ENCODE data around the gene MED29. TPM values are rescaled to one million over a fixed set of nuclear protein-coding genes. Genes with fewer than 3 reads are reported as not detected.

Gene MED29
- total RNA-seq, 1 experiment from 2014 or later, result 47.3 TPM

- DNase-seq (ENCODE audit: low read depth), result peak; percentile 89
Observed at GRCh38 chr19:39397360-39398296, 6.5 kb downstream of the MED29 start.

GRCh38 chr19:39398297-39398864 lies 7.2 kb downstream of the MED29 start:
- peak; percentile 78 for DNase-seq (ENCODE audit: low read depth)

DNA sequence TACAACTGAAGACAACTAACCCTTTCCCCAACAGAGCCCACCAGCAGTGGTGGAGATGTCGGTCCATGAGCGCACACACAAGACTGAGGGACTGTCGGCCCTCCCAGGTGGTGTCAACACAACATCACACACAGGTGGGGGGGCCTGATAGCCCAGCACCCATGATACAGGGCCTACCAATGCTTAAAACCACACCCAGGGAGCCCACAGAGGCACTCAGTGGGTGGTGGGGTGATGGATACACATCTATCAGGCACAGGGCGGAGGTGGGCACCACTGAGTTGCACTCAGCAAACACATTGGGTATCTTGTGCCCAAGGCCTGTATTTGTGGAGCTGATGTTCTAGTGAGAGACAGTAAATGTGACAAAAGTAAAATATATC lies 8.5 kb downstream of the MED29 start:
- no peak for DNase-seq (ENCODE audit: low read depth)

GRCh38 chr19:39400061-39400460 lies 8.9 kb downstream of the MED29 start:
- no peak for DNase-seq (ENCODE audit: low read depth)

GRCh38 chr19:39401070-39401548 lies 9.9 kb downstream of the MED29 start:
- DNase-seq (ENCODE audit: low read depth), result no peak

DNA sequence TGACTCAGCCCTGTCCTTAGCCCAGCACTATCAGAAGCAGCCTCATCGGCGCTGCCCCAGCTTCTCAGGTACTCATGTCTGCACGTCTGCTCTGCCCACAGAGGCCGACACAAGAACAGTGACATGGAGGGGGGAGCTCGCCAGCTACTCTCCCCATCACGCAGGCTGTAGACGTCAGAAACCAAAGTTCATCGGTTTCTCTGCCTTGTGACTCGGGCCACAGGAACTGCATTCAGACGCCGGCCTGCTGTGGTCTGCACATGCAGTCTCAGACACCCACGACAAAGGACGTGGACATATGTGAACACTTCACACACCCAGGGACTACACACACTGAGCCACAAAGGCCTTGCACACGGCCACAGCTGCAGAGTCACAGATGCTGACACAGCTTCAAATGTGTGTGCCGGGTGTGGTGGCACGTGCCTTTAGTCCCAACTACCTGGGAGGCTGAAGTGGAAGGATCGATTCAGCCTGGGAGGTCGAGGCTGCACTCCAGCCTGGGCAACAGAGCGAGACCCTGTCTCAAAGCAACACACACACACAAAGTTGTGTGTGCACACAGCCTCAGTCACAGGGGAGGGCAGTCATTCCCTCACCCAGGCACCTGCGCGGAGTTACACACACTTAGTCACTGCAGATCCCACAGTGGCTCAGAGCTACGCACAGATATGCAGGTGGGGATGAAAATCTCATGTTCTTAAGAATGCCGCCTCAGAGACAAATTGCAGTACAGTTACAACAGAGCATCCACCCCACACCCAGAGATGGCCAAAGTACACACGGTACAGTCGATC lies 10.6 kb downstream of the MED29 start:
- peak; percentile 61 for DNase-seq (ENCODE audit: low read depth)

- DNase-seq (ENCODE audit: low read depth), result peak; percentile 78
Observed at GRCh38 chr19:39402346-39403300, 11.4 kb downstream of the MED29 start.

DNA sequence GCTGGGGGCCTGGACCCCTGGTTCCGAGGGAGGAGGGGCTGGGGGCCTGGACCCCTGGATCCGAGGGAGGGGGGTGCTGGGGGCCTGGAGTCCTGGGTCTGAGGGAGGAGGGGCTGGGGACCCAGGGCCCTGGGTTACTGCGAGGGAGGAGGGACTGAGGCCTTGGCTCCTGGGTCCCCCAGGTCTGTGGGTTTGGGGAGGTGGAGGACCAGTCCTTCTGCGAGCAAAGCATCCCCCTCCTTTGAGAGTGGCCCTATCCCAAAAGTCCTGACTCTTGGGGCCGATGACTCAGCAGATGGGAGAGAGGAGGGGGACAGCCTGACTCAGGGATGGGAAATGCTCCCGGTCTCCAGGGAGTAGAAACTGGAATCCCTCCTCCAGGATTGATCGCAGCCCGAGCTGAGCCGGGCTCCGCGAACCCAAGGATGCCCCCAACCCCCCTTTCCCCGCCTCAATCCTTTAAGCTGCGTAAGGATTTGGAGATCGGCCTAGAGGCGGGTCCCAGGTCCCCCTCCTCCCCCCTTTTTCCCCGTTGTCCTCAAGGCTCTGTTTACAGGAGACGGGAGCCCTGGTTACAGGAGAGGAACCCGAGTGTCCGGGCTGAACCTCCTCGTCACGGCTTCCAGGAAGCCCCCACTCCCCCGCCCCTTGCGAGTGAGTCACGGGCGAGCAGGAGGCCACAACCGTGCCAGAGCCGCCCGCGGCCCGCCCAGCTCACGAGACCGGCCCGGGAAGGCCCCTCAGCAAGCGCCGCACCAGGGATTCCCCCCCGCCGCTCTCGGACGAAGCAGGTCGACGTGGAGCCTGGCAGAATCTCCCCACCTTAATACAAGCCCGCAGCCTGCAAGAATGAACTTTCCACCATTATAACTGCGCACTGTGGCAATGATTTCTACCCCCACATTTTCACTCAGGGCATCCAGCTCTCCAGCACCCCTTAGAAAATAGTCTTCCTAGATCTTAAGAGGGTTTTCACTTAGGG lies 12.4 kb downstream of the MED29 start:
- DNase-seq (ENCODE audit: low read depth), result peak; percentile 97

DNA sequence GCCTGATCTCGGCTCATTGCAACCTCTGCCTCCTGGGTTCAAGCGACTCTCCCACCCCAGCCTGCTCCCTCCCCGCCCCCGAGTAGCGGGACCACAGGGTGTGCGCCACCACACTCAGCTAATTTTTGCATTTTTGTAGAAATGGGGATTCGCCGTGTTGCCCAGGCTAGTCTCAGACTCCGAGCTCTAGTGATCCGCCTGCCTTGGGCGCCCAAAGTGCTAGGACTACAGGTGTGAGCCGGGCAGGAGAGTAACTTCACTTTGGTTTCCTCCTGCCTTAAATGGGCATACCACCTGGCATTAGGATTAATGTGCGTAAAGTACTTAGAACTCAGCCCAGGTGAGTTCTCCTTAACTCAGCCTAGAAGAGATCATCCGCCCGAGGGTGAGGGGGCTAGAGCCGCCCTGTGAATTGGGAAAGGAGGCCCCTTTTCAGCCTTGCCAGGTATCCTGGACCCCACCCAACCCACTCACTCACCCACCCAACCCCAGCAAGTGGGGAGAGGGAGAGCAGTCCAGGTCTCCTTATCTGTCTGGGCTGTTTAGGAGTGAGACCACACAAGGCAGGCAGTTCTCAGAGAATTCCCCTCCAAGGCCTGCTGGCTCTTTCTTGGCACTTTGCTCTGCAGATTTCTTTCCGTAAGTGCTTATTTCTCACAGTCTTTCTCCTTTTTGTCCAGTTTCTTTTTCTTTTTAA lies 14.2 kb downstream of the MED29 start:
- DNase-seq (ENCODE audit: low read depth), result no peak

DNA sequence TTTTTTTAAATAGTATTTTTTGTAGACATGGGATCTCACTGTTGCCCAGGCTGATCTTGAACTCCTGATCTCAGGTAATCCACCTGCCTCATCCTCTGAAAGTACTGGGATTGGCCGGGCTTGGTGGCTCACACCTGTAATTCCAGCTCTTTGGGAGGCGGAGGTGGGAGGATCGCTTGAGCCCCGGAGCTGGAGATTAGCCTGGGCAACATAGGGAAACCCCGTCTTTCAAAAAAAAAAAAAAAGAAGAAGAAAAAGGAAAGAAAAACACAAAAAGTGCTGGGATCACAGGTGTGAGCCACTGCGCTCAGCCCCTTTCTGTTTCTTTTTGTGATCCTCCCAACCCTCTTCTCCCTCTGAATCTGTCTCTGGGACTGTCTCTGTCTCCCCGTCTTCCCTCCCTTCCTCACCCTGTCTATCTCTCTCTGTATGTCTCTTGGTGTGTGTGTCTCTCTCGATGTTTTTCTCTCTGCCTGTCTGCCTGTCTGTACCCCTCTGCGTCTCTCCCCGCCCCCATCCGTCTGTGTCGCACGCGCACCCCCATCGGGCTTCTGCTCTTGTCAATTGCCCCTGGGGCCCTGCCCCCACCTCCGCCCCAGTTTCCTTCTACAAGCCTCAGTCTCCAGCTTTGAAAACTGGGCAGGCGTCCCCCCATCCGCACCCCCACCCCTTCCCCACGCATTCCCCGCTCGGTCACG lies 14.9 kb downstream of the MED29 start:
- DNase-seq (ENCODE audit: low read depth), result peak; percentile 21

- DNase-seq (ENCODE audit: low read depth), result peak; percentile 64
Observed at GRCh38 chr19:39406656-39407409, 15.7 kb downstream of the MED29 start, which contains the start of gene ZFP36. Gene ZFP36, plus strand, starts transcription at chr19:39406847. Its CDS starts 58 bp downstream, at chr19:39406905.

DNA sequence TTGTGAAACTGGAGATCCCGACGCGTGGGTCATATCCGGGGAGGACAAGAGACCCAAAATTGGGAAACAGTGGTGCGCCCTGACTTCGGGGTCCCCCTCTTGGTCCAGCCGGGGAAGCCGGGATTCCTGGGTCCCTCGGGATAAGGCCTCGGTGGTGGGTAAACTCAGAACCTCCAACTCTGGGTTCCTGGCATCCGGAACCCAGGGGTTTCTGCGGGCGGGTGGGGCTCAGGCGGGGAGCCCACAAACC lies 16.2 kb downstream of the MED29 start:
- no peak for DNase-seq (ENCODE audit: low read depth)

GRCh38 chr19:39407660-39408391 lies 16.6 kb downstream of the MED29 start:
- DNase-seq (ENCODE audit: low read depth), result no peak

GRCh38 chr19:39408392-39409207 lies 17.4 kb downstream of the MED29 start:
- no peak for DNase-seq (ENCODE audit: low read depth)

DNA sequence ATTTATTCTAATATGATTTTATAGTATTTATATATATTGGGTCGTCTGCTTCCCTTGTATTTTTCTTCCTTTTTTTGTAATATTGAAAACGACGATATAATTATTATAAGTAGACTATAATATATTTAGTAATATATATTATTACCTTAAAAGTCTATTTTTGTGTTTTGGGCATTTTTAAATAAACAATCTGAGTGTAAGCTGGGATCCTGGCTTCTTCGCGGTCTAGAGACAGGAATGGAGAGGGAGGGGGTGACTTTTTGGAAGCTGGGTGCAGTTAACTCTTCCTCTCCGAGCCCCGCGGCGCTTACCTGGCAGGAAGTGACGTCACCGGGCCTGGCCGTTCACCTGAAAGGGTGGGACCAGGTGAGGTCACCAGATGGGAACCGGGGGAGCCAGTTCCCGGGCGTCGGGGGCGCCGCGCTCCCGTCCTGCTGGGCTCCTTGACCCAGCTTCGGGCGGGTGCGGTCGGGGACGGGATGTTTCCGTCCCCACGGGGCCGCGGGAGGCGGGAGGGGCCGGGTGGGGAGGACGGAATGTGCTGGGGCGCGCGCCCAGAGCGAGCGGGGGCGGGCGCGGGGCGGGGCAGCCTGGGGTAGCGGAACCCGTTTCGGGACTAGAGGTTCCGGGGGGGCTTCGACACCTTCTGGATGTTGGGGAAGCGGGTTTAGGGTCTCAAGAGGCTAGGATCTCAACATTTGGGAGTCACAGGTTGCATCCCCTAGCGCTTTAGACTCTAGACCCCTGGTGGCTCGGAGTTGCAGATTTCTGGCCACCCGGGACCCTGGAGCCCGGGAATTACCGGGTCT lies 18.2 kb downstream of the MED29 start:
- DNase-seq (ENCODE audit: low read depth), result no peak
